Upper lobe of left lung (tissue), 6 donors: ENCODE results near the gene TMEM94. TPM values are rescaled to one million over a fixed set of nuclear protein-coding genes. Genes with fewer than 3 reads are reported as not detected.
"Not testable (repeated sequence)": the region's sequence is repeated elsewhere in the genome, so short reads cannot be mapped to it uniquely, and the experiment has no call there.

Experiments used
- ATAC-seq, 2 donors: fragments of 200-7000 bp; cut with Tn5 transposase; one replicate each; pipeline ENCODE4 v1.9.1; 2022; ENCODE audit warnings: mild to moderate bottlenecking in 2 of 2, moderate library complexity in 2 of 2; ENCODE audit not compliant: low FRiP score in 2 of 2
- DNase-seq, 2 donors: peaks; one replicate each; pipeline ENCODE4 v3.0.0-alpha.2; 2019 to 2020
- H3K27ac ChIP-seq, 4 donors: fragments of 200-600 bp; sonication (generic); one replicate each; pipeline ENCODE4 v1.5.1; 2016 to 2019
- H3K27me3 ChIP-seq, 4 donors: fragments of 200-600 bp; sonication (generic); one replicate each; pipeline ENCODE4 v1.5.1; 2017 to 2019
- H3K36me3 ChIP-seq, 4 donors: fragments of 200-600 bp; sonication (generic); one replicate each; pipeline ENCODE4 v1.5.1; 2016 to 2019
- H3K4me1 ChIP-seq, 4 donors: fragments of 200-600 bp; sonication (generic); one replicate each; pipeline ENCODE4 v1.5.1; 2018 to 2019
- H3K4me3 ChIP-seq, 4 donors: fragments of 200-600 bp; sonication (generic); one replicate each; pipeline ENCODE4 v1.5.1; 2017 to 2019; ENCODE audit warnings: mild to moderate bottlenecking in 2 of 4, moderate library complexity in 1 of 4
- H3K9me3 ChIP-seq, 4 donors: fragments of 200-600 bp; sonication (generic); one replicate each; pipeline ENCODE4 v1.5.1; 2018 to 2019
- CTCF ChIP-seq, 6 experiments: fragments of 450-650 bp in 4 of 6; fragments of 200-600 bp in 2 of 6; sonication (generic) in 2 of 6; IDR thresholded peaks; one replicate each; pipeline ENCODE4 v1.5.1; 2016 to 2019; ENCODE audit warnings: antibody characterized with exemption in 6 of 6
- EP300 ChIP-seq, 4 donors: sonication (generic); formaldehyde crosslinking; IDR thresholded peaks; one replicate each; pipeline ENCODE4 v1.5.1; 2017; ENCODE audit warnings: antibody characterized with exemption in 4 of 4, control low read depth in 2 of 4
- POLR2A ChIP-seq, 4 donors: fragments of 450-650 bp; IDR thresholded peaks; one replicate each; pipeline ENCODE4 v1.5.1; 2016 to 2017; ENCODE audit warnings: antibody characterized with exemption in 4 of 4, mild to moderate bottlenecking in 2 of 4
- POLR2AphosphoS5 ChIP-seq, 2 donors: sonication (generic); formaldehyde crosslinking; IDR thresholded peaks; one replicate each; pipeline ENCODE4 v1.5.1; 2017; ENCODE audit warnings: antibody characterized with exemption in 2 of 2
- WGBS, 2 donors: methylation state at CpG; one replicate each; pipeline ENCODE4 v1.1.5; 2017 to 2018; 5-methylcytosine and 5-hydroxymethylcytosine counted together
- total RNA-seq, 6 donors: library from RNA; depleted of rRNA in 4 of 6; stranded (reverse); fragments of >200 nt in 4 of 6; gene quantifications; one replicate each; pipeline versions ENCODE4 v1.1.0 to v1.2.1, GENCODE V29; 2016 to 2021
- donor health status: DM: no; HTN: no; CAD: no; lungs with moderate emphysema.
- donor health status: DM: no; HTN: yes; CAD: no; lungs with severe emphysema.

The TMEM94 gene
- total RNA-seq, 6 donors from 2014 or later: 62.3 to 320 (median 90.5) TPM

GRCh38 chr17:75447951-75448856, 8.2 kb upstream of the TMEM94 start:
- WGBS, 2 donors: 86 to 90% methylated on average over 17 of the region's 17 CpGs
- Histone ChIP-seq H3K36me3 (no peaks in the 10 kb centered on the region), H3K27me3 (no peaks in the 10 kb centered on the region), H3K27ac (no peak overlapping the region), H3K9me3 (no peaks in the 10 kb centered on the region), H3K4me3 (no peak overlapping the region), H3K4me1 (peaks cover 2 to 13% (median 10%) of the 10 kb centered on the region in 4 donors)
- ATAC-seq: no peak
- no peak for DNase-seq
- no peak for TF ChIP-seq POLR2A (IDR thresholded peaks at IDR 0.05)
- TF ChIP-seq CTCF (IDR thresholded peaks at IDR 0.05): no peak
- no peak for TF ChIP-seq POLR2AphosphoS5 (IDR thresholded peaks at IDR 0.05)
- TF ChIP-seq EP300 (IDR thresholded peaks at IDR 0.05): no peak

GRCh38 chr17:75450270-75450669, 6.2 kb upstream of the TMEM94 start:
- no peak overlapping the region for H3K4me3 ChIP-seq

GRCh38 chr17:75454193-75454592, 2.2 kb upstream of the TMEM94 start:
- ATAC-seq: no peak
- Histone ChIP-seq H3K9me3 (no peaks in the 10 kb centered on the region), H3K27me3 (no peaks in the 10 kb centered on the region), H3K27ac (no peak overlapping the region), H3K36me3 (no peaks in the 10 kb centered on the region), H3K4me3 (no peak overlapping the region), H3K4me1 (peaks cover 15 to 25% (median 20%) of the 10 kb centered on the region in 4 donors)
- TF ChIP-seq EP300 (IDR thresholded peaks at IDR 0.05) (no peak), POLR2AphosphoS5 (IDR thresholded peaks at IDR 0.05) (no peak), POLR2A (IDR thresholded peaks at IDR 0.05) (no peak), CTCF (IDR thresholded peaks at IDR 0.05) (no peak)
- no peak for DNase-seq

More at GRCh38 chr17:75450270-75450669, 6.2 kb upstream of the TMEM94 start:
- no peaks in the 10 kb centered on the region for H3K36me3 ChIP-seq
- H3K4me1 ChIP-seq: peaks cover 0 to 3% (median 1%) of the 10 kb centered on the region in 4 donors
- no peaks in the 10 kb centered on the region for H3K9me3 ChIP-seq
- WGBS, 2 donors: 89 to 90% methylated on average over 4 of the region's 4 CpGs
- ATAC-seq (no peak), DNase-seq (no peak)
- TF ChIP-seq EP300 (IDR thresholded peaks at IDR 0.05) (no peak), POLR2A (IDR thresholded peaks at IDR 0.05) (no peak), CTCF (IDR thresholded peaks at IDR 0.05) (no peak), POLR2AphosphoS5 (IDR thresholded peaks at IDR 0.05) (no peak)
- H3K27me3 ChIP-seq: no peaks in the 10 kb centered on the region
- no peak overlapping the region for H3K27ac ChIP-seq

- H3K27ac ChIP-seq, DNase-seq, H3K36me3 ChIP-seq, H3K9me3 ChIP-seq, H3K4me3 ChIP-seq, ATAC-seq, H3K27me3 ChIP-seq: not testable (repeated sequence)
- 94 to 98% methylated on average over 3 of the region's 3 CpGs for WGBS, 2 donors
- H3K4me1 ChIP-seq: peaks cover 19 to 30% (median 25%) of the 10 kb centered on the region in 4 donors
These were observed 1.8 kb upstream of the TMEM94 start for GRCh38 chr17:75454672-75455071.

GRCh38 chr17:75456039-75456416, 407 bp upstream of the TMEM94 start:
- Histone ChIP-seq H3K36me3 (no peaks in the 10 kb centered on the region), H3K27ac (peak overlapping the region; percentile 82 to 95 (median 94)), H3K4me3 (peak overlapping the region; percentile 13 to 88 (median 84)), H3K4me1 (peaks cover 23 to 40% (median 32%) of the 10 kb centered on the region in 4 donors), H3K27me3 (no peaks in the 10 kb centered on the region), H3K9me3 (no peaks in the 10 kb centered on the region)
- WGBS, 2 donors: 4 to 6% methylated on average over 13 of the region's 13 CpGs
- TF ChIP-seq POLR2AphosphoS5 (IDR thresholded peaks at IDR 0.05) (no peak), POLR2A (IDR thresholded peaks at IDR 0.05) (peak in 1 of 4 donors; percentile 38)
- no peak for DNase-seq
- ATAC-seq: peak; percentile 44 to 53
